ENCODE measurements around the gene SARS1. TPM values are rescaled to one million over a fixed set of nuclear protein-coding genes. Genes with fewer than 3 reads are reported as not detected.

SARS1 gene
- total and polyA plus RNA-seq, 2 of the 13 experiments (the other 11 are each of a cell fraction or from before 2014, with no cell fraction given): 103 to 134 TPM

DNA sequence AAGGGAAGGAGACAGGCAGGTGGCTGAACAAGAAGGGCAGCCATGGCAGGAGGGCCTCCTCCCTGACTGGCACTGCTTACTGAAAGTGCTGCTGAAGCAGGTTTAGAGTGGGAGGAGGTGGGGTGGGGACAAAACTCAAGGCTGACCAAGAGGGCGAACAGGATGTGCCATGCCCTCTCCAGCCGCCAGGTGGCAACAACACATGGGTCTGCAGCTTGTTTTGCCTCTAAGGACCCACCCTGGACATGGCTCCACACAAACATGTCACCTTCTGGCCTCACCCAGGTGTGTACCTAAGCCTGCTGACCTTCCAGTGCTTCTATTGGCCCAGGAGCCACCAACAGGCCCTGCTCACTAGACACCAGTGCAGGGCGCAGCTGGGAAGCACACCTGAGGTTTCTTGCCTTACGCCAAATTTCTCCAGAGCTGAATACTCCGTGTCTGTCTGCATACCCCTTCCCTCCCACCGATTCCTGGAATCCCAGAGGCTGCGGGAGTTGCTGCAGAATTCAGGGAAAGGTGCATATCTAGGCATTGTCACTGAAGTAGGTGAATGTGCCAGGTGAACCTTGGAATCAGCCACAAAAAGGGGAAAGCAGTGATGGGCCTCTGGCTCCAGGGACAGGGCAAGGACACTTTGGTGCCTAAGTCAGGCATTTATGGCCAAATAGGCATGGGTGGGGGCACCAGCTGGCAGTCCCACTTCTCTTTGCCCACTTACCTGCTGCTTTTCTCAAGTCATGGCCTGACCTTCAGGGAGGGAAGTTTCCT, 63.9 kb downstream of the SARS1 start (continued):
- TF ChIP-seq, protein P1, sequence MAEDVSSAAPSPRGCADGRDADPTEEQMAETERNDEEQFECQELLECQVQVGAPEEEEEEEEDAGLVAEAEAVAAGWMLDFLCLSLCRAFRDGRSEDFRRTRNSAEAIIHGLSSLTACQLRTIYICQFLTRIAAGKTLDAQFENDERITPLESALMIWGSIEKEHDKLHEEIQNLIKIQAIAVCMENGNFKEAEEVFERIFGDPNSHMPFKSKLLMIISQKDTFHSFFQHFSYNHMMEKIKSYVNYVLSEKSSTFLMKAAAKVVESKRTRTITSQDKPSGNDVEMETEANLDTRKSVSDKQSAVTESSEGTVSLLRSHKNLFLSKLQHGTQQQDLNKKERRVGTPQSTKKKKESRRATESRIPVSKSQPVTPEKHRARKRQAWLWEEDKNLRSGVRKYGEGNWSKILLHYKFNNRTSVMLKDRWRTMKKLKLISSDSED (CRISPR knock-in tag; IDR thresholded peaks at IDR 0.05): no peak
- TF ChIP-seq YEATS4 (CRISPR knock-in tag; IDR thresholded peaks at IDR 0.05; ENCODE audit: borderline replicate concordance): 0 out of 2 replicates have a peak, but pooled peaks have one; percentile 55

DNA sequence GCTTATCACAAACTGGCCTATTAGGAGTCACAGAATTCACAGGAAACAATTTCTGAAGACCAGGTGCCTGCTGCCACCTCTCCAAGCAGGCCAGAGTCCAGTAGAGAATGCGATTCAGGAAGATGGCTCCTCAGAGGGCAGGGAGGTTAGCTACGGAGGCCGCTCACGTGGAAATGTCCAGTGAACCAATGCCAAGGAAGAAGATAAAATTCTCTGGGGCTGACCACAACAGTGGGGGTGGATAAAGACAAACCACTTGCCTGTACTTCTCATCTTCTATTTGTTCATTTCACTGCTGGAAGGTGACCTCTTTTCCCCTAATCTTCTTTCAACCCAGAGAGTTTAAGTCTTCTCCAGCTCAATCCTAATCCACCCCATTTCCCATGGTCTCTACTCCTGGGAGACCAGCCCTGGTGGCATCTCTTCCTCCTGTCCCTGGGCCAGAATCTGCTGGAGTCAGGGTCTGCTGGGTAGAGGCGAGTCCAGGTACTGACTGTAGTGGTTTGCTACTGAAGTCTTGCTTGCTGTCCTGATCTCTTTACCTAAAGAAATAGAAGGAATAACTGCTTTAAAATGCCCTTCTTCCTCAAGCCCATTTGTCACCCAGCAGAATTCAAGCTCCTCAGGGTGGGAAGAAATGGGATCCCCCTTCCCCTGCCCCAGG, 66.0 kb downstream of the SARS1 start:
- Histone ChIP-seq H3K4me2 (ENCODE audit: low read depth, low read length) (no peak overlapping the region), H3K9me3 (ENCODE audit: low read length) (no peaks in the 10 kb centered on the region), H3K4me1 (ENCODE audit: insufficient read depth, low read length) (peaks cover 79% of the 10 kb centered on the region), H3K27ac (ENCODE audit: extremely low read length, insufficient read depth, low read length) (no peak overlapping the region), H3K36me3 (replicated peaks in 1 of 2; ENCODE audit: control insufficient read depth in 1 of 2, insufficient read depth in 2 of 2, low read length in 2 of 2) (peaks cover 4 to 12% of the 10 kb centered on the region in 2 experiments; a peak in 2 of 5 replicates), H4K20me1 (ENCODE audit: insufficient read depth, low read length) (no peaks in the 10 kb centered on the region), H3K27me3 (ENCODE audit: control insufficient read depth in 1 of 2, insufficient read depth in 2 of 2, low read length in 2 of 2) (no peaks in the 10 kb centered on the region; a peak in 1 of 5 replicates), H3K4me3 (replicated peaks in 1 of 3; ENCODE audit: insufficient read depth in 1 of 3, low read depth in 2 of 3, low read length in 3 of 3) (no peak overlapping the region), H3K9ac (ENCODE audit: insufficient read depth, low read depth, low read length) (no peak overlapping the region), H2AFZ (ENCODE audit: low read length) (no peak overlapping the region), H3K79me2 (ENCODE audit: insufficient read depth, low read length) (peaks cover 18% of the 10 kb centered on the region)
- intact Hi-C loops (cut with micrococcal nuclease; ENCODE audit: unreplicated experiment): loop anchor here (10.0 kb wide), 1 partner anchor 65 kb away; no protein-coding TSS in a partner anchor
- TF ChIP-seq, protein P2, sequence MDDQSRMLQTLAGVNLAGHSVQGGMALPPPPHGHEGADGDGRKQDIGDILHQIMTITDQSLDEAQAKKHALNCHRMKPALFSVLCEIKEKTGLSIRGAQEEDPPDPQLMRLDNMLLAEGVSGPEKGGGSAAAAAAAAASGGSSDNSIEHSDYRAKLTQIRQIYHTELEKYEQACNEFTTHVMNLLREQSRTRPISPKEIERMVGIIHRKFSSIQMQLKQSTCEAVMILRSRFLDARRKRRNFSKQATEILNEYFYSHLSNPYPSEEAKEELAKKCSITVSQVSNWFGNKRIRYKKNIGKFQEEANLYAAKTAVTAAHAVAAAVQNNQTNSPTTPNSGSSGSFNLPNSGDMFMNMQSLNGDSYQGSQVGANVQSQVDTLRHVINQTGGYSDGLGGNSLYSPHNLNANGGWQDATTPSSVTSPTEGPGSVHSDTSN (CRISPR knock-in tag; IDR thresholded peaks at IDR 0.05; ENCODE audit: borderline replicate concordance): no peak
- no peak for TF ChIP-seq SALL1 (CRISPR knock-in tag; IDR thresholded peaks at IDR 0.05)
- ATAC-seq: no peak
- no peak for DNase-seq (ENCODE audit: low spot score)
- in situ Hi-C loops (cut with HindIII; ENCODE audit: extremely low pct_ligation_motif_present, low pct_unique_long_range_greater_than_20kb): no loop called here
- BruUV-seq (replicated peaks): no TSS peak
- 95% methylated on average over 5 of the region's 5 CpGs for WGBS (ENCODE audit: low lambda C conversion rate)
- POLR2A ChIA-PET: interaction anchor here (4.4 kb wide), 1 partner anchor 20 kb away, joined by 28 read pairs; no protein-coding TSS in a partner anchor
- no peak for FAIRE-seq
- CTCF ChIA-PET (ENCODE audit: low intra/inter-chr PET ratio, low total read pairs): no interaction called here

All from HepG2 (cell line).